LNCaP clone FGC (cell line): ENCODE results near the gene IRF9.

Experiments
- DNase-seq: peaks from one replicate; pipeline ENCODE4 v3.0.0-alpha.2; 2011; ENCODE audit warnings: low read depth
- H3K4me3 ChIP-seq: 2 replicates; pipeline ENCODE4 v1.5.1; 2011; ENCODE audit warnings: mild to moderate bottlenecking, low read depth, low read length, control low read depth
- CTCF ChIP-seq: IDR thresholded peaks from 2 replicates; pipeline ENCODE4 v1.5.1; 2012; ENCODE audit warnings: mild to moderate bottlenecking; ENCODE audit not compliant: control insufficient read depth, insufficient read depth; ENCODE audit errors: extremely low read depth

Gene IRF9

GRCh38 chr14:24160850-24161804, at the start of gene IRF9:
IRF9 (plus strand) TSS chr14:24161265; CDS start chr14:24162145, 880 bp downstream.
- peak within 1 kb of the TSS; percentile 39 for H3K4me3 ChIP-seq
- TF ChIP-seq CTCF = peak; percentile 97
- peak; percentile 87 for DNase-seq

- no peak for TF ChIP-seq CTCF
- DNase-seq = no peak
- H3K4me3 ChIP-seq = peak overlapping the region; percentile 82
These were observed 47.7 kb upstream of the IRF9 start for GRCh38 chr14:24113379-24113800.

- H3K4me3 ChIP-seq = peak overlapping the region; percentile 82
- TF ChIP-seq CTCF = no peak
- DNase-seq = peak; percentile 85
These were observed 47.1 kb upstream of the IRF9 start for GRCh38 chr14:24113801-24114531.

- no peak for TF ChIP-seq CTCF
These were observed 46.3 kb upstream of the IRF9 start, which contains the start of the genes DCAF11 and NRL for GRCh38 chr14:24114532-24115421. DCAF11 (plus strand) TSS chr14:24114777; CDS start chr14:24115595, 818 bp downstream. NRL (minus strand) TSS chr14:24114949; CDS start chr14:24082848, 32,101 bp downstream.

GRCh38 chr14:24115422-24116127, 45.5 kb upstream of the IRF9 start:
- H3K4me3 ChIP-seq = peak overlapping the region; percentile 82
- no peak for TF ChIP-seq CTCF
- no peak for DNase-seq

More at GRCh38 chr14:24114532-24115421, 46.3 kb upstream of the IRF9 start, which contains the start of the genes DCAF11 and NRL:
- H3K4me3 ChIP-seq = peak within 1 kb of the TSS; percentile 82
- peak; percentile 100 for DNase-seq
